Measurements from ENCODE around the gene UBE3C.

- TF ChIP-seq TAF1 (IDR thresholded peaks at IDR 0.05; ENCODE audit: borderline replicate concordance, insufficient read depth, low read length) (no peak), POLR2AphosphoS5 (IDR thresholded peaks at IDR 0.05; ENCODE audit: low read depth, low read length) (no peak), SIN3A (IDR thresholded peaks at IDR 0.05; ENCODE audit: borderline replicate concordance, insufficient read depth, low read length) (no peak)
- TF ChIP-seq, protein P1, sequence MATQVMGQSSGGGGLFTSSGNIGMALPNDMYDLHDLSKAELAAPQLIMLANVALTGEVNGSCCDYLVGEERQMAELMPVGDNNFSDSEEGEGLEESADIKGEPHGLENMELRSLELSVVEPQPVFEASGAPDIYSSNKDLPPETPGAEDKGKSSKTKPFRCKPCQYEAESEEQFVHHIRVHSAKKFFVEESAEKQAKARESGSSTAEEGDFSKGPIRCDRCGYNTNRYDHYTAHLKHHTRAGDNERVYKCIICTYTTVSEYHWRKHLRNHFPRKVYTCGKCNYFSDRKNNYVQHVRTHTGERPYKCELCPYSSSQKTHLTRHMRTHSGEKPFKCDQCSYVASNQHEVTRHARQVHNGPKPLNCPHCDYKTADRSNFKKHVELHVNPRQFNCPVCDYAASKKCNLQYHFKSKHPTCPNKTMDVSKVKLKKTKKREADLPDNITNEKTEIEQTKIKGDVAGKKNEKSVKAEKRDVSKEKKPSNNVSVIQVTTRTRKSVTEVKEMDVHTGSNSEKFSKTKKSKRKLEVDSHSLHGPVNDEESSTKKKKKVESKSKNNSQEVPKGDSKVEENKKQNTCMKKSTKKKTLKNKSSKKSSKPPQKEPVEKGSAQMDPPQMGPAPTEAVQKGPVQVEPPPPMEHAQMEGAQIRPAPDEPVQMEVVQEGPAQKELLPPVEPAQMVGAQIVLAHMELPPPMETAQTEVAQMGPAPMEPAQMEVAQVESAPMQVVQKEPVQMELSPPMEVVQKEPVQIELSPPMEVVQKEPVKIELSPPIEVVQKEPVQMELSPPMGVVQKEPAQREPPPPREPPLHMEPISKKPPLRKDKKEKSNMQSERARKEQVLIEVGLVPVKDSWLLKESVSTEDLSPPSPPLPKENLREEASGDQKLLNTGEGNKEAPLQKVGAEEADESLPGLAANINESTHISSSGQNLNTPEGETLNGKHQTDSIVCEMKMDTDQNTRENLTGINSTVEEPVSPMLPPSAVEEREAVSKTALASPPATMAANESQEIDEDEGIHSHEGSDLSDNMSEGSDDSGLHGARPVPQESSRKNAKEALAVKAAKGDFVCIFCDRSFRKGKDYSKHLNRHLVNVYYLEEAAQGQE (IDR thresholded peaks at IDR 0.05; ENCODE audit: insufficient read depth in 1 of 2, low read depth in 2 of 2, low read length in 2 of 2), result no peak
These were observed 129.8 kb downstream of the UBE3C start for GRCh38 chr7:157268540-157268939.
